ENCODE results near the gene HMGB4. TPM values are rescaled to one million over a fixed set of nuclear protein-coding genes. Genes with fewer than 3 reads are reported as not detected.

Gene HMGB4
- total and polyA plus RNA-seq, 2 of the 4 experiments (the other 2 are of a cell fraction): not detected

DNA sequence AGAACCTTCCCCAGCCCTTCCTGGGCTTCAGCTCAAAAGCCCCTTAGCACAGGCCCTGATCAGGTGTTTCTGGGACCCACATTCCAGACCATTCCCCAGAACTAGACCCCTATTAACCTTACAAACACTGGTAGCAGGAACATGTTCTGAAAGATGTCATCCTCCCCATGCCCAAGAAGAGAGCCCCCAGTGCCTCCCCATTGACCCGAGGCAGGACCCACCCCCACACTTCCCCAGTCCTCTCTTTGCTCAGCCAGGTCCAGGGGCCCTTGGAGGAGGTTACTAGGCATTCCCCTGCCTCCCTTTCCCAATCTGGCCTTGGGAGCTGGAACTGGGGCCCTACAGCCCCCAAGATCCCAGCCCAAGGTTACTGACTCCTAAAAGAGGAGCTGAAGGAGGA, 38.9 kb upstream of the HMGB4 start:
- Histone ChIP-seq H3K9me3 (ENCODE audit: control insufficient read depth, insufficient read depth, low read length) (peaks cover 47% of the 10 kb centered on the region), H4K5ac (ENCODE audit: low read depth, low read length) (no peak overlapping the region), H2BK120ac (ENCODE audit: low read depth, low read length) (no peak overlapping the region), H3K18ac (ENCODE audit: low read depth, low read length) (no peak overlapping the region), H2AFZ (replicated peaks; ENCODE audit: low read length, poor library complexity) (no peak overlapping the region), H3K23ac (ENCODE audit: low read depth, low read length) (no peak overlapping the region), H4K20me1 (ENCODE audit: insufficient read depth, low read length) (no peaks in the 10 kb centered on the region), H3K4me1 (ENCODE audit: control insufficient read depth, insufficient read depth, low read length) (no peaks in the 10 kb centered on the region), H3K14ac (replicated peaks; ENCODE audit: low read depth, low read length) (no peak overlapping the region), H4K91ac (ENCODE audit: insufficient read depth, low read depth, low read length) (no peak overlapping the region), H3K4me3 (ENCODE audit: insufficient read depth, low read depth, low read length) (no peak overlapping the region), H3K27me3 (ENCODE audit: control insufficient read depth, insufficient read depth, low read length) (no peaks in the 10 kb centered on the region), H3K27ac (ENCODE audit: insufficient read depth, low read length) (no peak overlapping the region), H3K4me2 (ENCODE audit: low read depth, low read length) (no peak overlapping the region), H2AK9ac (replicated peaks; ENCODE audit: low read depth, low read length, poor library complexity) (no peak overlapping the region), H3K36me3 (ENCODE audit: control insufficient read depth, insufficient read depth, low read length) (no peaks in the 10 kb centered on the region), H3K9me1 (ENCODE audit: insufficient read depth, low read length) (no peaks in the 10 kb centered on the region), H3K79me1 (ENCODE audit: low read depth in 1 of 2, low read length in 2 of 2) (no peaks in the 10 kb centered on the region), H3K56ac (ENCODE audit: extremely low read depth, insufficient read depth, low read length) (no peak overlapping the region), H2BK20ac (ENCODE audit: low read depth, low read length) (no peak overlapping the region), H3K4ac (ENCODE audit: low read depth, low read length) (no peak overlapping the region), H4K8ac (ENCODE audit: low read depth in 2 of 2, low read length in 2 of 2) (no peak overlapping the region), H3K9ac (ENCODE audit: low read depth, low read length) (no peak overlapping the region), H2BK5ac (ENCODE audit: low read depth, low read length, poor library complexity, severe bottlenecking) (no peak overlapping the region), H2AK5ac (ENCODE audit: low read depth, low read length) (no peak overlapping the region), H2BK15ac (ENCODE audit: low read depth, low read length) (no peak overlapping the region)
- ATAC-seq (ENCODE audit: low read depth) (no peak), DNase-seq (no peak)
- BruUV-seq (replicated peaks): no TSS peak
- intact Hi-C loops (cut with micrococcal nuclease): no loop called here
- TF ChIP-seq RAD21 (IDR thresholded peaks at IDR 0.05; ENCODE audit: low read length): no peak
- TF ChIP-seq RCOR1 (IDR thresholded peaks at IDR 0.05; ENCODE audit: insufficient replicate concordance, low read length): no peak
- no peak for TF ChIP-seq POLR2A (IDR thresholded peaks at IDR 0.05; ENCODE audit: low read depth, low read length)
- TF ChIP-seq MAFK (IDR thresholded peaks at IDR 0.05; ENCODE audit: low read depth, low read length): no peak
- no peak for TF ChIP-seq MAZ (IDR thresholded peaks at IDR 0.05; ENCODE audit: borderline replicate concordance, low read depth, low read length)
- no peak for TF ChIP-seq NFE2L2 (IDR thresholded peaks at IDR 0.05; ENCODE audit: low read depth, low read length)
- TF ChIP-seq CEBPB (IDR thresholded peaks at IDR 0.05; ENCODE audit: low read depth, low read length): no peak
- no peak for TF ChIP-seq BHLHE40 (IDR thresholded peaks at IDR 0.05; ENCODE audit: low read depth, low read length)
- TF ChIP-seq, protein P1, sequence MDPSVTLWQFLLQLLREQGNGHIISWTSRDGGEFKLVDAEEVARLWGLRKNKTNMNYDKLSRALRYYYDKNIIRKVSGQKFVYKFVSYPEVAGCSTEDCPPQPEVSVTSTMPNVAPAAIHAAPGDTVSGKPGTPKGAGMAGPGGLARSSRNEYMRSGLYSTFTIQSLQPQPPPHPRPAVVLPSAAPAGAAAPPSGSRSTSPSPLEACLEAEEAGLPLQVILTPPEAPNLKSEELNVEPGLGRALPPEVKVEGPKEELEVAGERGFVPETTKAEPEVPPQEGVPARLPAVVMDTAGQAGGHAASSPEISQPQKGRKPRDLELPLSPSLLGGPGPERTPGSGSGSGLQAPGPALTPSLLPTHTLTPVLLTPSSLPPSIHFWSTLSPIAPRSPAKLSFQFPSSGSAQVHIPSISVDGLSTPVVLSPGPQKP (IDR thresholded peaks at IDR 0.05; ENCODE audit: borderline replicate concordance, low read depth, low read length): no peak
- TF ChIP-seq RFX5 (IDR thresholded peaks at IDR 0.05; ENCODE audit: low read depth, low read length): no peak
- TF ChIP-seq SMC3 (IDR thresholded peaks at IDR 0.05; ENCODE audit: low read depth, low read length): no peak
- TF ChIP-seq, protein P2, sequence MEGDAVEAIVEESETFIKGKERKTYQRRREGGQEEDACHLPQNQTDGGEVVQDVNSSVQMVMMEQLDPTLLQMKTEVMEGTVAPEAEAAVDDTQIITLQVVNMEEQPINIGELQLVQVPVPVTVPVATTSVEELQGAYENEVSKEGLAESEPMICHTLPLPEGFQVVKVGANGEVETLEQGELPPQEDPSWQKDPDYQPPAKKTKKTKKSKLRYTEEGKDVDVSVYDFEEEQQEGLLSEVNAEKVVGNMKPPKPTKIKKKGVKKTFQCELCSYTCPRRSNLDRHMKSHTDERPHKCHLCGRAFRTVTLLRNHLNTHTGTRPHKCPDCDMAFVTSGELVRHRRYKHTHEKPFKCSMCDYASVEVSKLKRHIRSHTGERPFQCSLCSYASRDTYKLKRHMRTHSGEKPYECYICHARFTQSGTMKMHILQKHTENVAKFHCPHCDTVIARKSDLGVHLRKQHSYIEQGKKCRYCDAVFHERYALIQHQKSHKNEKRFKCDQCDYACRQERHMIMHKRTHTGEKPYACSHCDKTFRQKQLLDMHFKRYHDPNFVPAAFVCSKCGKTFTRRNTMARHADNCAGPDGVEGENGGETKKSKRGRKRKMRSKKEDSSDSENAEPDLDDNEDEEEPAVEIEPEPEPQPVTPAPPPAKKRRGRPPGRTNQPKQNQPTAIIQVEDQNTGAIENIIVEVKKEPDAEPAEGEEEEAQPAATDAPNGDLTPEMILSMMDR (conservative IDR thresholded peaks at IDR 0.05; ENCODE audit: low read depth, low read length): no peak
- no peak for TF ChIP-seq FOS (IDR thresholded peaks at IDR 0.05; ENCODE audit: low read depth, low read length)
- no peak for TF ChIP-seq CHD1 (IDR thresholded peaks at IDR 0.05; ENCODE audit: low read depth, low read length)
- TF ChIP-seq, protein P3, sequence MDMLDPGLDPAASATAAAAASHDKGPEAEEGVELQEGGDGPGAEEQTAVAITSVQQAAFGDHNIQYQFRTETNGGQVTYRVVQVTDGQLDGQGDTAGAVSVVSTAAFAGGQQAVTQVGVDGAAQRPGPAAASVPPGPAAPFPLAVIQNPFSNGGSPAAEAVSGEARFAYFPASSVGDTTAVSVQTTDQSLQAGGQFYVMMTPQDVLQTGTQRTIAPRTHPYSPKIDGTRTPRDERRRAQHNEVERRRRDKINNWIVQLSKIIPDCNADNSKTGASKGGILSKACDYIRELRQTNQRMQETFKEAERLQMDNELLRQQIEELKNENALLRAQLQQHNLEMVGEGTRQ (IDR thresholded peaks at IDR 0.05; ENCODE audit: low read depth, low read length): no peak
- TF ChIP-seq MXI1 (IDR thresholded peaks at IDR 0.05; ENCODE audit: borderline replicate concordance, low read depth, low read length): no peak
- dilution Hi-C loops (cut with HindIII; ENCODE audit: low sequenced_read_pairs, unreplicated experiment): no loop called here
- CTCF ChIA-PET: no interaction called here
- POLR2A ChIA-PET (ENCODE audit: unreplicated experiment): interaction anchor here (0.6 kb wide), 1 partner anchor 736 kb away, joined by 3 read pairs; no protein-coding TSS in a partner anchor
- no CpG with 5 or more reads among the region's 1 CpG for WGBS, 2 experiments (ENCODE audit: extremely low coverage in 2 of 2, insufficient read length in 1 of 2)
- in situ Hi-C loops (cut with MboI; ENCODE audit: low sequenced_read_pairs): no loop called here
